SKM-1 treated with dmso at 0.1 percent for 144 hours (cell line): ENCODE results near the gene MAGI1.
"Not testable (repeated sequence)": the region's sequence is repeated elsewhere in the genome, so short reads cannot be mapped to it uniquely, and the experiment has no call there.

Experiments
- DNase-seq: peaks from one replicate; lab custom pipeline; 2025; ENCODE audit not compliant: unreplicated experiment; lab: John Stamatoyannopoulos, UW

The MAGI1 gene

DNA sequence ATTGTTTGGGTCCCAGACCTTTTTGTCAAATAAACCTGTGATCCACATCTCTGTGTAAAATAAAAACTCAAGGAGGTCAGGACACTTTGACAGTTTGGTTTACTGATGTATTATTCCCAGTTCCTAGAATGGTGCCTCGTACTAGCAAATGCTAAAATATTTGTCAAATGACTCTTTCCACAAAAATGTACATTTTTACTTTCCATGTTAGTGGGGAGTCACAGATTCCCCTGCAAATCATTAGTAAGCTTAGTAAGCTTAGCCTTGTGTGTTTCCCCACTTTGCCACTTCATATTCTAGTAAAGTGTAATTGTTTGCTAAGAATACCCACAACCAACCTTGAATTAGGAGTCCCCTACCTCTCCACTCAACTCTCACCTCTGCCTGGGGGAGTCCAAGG, 2.4 kb upstream of the MAGI1 start:
- no peak for DNase-seq

DNA sequence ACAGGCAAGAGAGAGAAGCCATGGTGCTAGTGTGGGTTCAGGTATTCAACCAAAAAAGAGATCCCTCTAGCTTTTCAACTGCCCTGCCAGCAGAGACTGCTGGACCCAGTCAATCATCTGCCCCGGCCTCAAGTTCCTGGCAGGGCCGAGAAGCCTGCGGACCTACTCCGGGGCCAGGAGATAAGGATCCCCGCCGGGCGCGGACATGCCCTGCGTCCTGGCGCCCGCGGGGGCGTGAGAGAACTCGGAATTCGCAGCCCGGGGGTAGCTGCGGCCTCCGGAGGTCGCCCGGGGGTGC, 821 bp upstream of the MAGI1 start:
- DNase-seq, result no peak

DNA sequence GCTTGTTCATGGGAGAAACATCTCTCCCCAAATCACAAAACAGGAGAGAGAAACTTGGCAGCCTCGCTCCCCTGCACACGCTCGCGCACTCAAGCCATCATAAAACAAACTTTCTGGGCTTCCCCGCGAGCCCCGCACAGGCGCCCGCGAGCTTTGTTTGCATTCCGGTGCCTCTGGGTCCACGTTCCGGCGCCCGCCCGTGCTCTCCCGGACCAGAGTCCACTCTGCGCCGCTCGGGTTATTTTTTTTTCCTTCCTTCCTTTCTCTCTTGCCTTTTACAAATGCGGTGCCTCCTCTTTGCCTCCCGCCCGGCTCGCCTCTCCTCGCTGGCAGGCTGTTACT, 363 bp downstream of the MAGI1 start:
- no peak for DNase-seq

DNA sequence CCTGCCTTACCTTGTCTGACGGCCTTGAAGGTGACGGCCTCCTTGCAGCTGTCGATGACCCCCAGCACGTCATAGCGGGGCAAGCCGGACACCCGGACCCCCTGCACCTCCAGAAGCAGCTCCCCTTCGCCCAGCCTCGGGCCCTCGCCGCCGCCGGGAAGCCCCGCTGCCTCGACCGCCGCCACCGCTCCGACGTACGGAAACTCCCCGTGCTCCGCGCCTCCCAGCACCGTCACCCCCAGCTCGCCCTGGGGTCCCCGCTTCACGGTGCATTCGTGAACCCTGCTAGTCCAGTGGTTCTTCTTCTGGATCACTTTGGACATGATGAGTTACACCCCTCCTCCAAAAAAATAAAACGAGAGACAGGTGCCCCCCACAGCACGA, 740 bp downstream of the MAGI1 start:
- DNase-seq, result no peak

DNA sequence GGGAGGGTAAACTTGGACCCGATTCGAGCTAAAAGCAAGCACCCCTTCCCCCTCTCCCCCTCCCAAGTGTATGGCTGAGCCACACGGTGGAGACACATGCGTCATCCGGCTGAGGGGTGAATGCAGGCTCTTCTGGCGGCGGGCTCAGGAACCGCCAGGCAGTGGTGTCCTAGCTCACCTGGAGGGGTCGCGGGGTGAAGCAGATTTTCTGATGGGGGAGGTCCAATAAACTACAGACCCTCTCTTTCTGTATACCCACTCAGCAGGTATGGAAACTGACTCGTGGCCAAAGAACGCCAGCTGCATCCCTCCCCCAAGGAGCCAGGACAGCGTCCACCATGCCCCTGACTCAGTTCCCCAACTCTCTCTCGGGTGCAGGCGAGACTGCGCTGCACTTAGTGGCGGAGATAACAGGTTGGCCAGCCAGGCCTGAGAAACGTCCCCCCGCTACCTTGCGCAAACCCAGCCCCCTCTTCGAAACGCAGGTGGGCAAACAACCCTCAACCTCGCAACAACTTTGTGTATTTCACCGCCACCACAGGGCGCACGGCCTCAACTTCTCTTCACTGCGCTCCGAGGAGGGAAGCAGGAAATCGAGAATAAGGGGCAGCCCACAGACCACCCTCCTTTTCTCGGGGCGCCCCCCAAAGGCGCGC, 1.3 kb downstream of the MAGI1 start:
- peak; percentile 27 for DNase-seq

DNA sequence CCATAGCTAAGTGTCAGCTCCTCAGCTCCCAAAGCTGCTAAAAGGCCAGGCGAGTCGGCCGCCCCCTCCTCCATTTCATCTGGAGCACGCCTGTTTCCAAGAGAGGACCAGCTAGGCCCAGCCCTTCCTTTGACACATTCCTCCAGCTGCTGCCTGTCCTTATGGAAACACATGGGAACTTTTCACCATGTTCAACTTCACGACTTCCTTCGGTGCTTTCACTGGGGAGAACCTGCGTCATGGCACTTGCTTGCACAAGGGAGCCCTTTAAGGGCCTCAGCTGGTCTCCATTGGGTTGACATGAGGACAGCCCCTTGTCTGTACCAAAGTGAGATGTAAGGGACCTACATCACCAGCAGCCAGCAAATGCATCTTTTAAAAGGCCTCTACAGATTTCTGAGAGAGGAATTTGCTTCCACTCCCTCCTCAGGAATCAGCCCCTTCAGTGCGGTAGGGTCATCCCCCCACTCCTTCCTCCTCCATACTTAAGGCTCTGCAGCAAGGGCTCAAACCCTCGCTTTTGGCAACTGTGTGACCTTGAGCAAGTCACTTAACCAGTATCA, 2.1 kb downstream of the MAGI1 start:
- DNase-seq, result no peak

DNA sequence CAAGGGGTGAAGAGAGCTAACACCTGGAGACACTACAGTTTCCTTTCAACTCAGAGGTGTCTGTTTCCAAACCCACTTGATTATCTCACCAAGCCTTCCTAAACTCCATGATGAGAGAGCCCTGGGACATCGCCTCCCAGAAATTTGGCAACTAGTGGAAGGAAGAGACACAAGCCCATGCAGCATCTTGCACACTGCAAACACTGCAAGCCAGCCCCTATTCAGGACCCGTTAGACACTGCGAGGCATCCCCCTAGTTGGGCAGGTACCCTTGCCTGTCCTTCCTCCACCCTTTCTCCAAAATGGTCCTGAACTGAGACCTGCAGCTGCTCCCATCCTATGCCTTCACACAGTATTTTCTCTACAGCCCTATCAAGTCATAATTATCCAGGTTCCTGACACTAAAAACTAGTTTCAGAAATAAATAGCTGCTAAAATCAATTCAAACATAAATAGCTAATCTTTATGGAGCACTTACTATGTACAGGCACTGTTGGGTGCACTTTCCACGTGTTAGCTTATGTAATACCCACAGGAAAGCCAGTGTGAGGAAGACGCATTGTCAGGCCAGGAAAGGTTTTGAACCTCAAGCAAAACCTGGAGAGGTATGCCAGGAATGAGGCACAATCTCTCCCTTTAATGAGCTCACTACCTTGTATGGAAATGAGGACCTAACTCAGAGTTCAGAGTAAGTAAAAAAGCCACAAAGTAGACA, 2.8 kb downstream of the MAGI1 start:
- no peak for DNase-seq

DNA sequence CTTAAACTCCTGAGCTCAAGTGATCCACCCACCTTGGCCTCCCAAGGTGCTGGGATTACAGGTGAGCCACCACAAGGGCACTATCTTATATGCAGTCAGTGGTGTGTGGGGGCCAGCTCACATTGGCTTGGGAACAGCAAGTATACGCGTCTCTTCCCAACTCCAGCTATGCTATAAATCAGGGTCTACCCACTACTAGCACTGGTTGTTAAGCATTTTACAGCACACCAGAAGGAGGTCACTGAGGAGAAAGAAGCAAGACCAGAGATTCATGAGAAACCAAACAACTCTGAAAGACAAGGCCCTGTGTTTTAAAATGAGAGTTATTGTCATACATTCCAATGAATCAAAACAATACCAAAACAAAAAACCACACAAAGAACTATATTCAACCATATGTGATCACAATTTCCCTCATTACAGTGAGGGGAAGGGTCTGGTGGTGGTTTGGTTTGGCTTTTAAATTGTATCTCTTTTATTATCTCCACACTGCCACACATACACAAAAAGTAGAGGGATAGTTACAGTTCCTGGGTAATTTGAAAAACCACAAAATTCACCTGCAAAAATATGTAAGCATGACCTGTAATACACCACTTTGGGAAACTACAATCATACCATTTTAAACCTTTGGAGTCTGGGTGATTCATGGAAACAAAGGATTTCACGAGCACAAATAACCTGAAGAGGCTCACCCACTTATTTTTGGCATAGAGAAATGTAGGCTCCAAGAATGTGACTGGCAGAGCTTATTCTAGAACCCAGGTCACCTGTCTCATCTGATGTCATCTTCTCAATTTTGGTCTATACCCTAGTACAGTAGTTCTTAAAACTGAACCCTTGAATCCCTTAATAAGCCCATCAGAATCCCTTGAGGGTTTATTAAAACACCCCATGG, 5.2 kb downstream of the MAGI1 start:
- no peak for DNase-seq

DNA sequence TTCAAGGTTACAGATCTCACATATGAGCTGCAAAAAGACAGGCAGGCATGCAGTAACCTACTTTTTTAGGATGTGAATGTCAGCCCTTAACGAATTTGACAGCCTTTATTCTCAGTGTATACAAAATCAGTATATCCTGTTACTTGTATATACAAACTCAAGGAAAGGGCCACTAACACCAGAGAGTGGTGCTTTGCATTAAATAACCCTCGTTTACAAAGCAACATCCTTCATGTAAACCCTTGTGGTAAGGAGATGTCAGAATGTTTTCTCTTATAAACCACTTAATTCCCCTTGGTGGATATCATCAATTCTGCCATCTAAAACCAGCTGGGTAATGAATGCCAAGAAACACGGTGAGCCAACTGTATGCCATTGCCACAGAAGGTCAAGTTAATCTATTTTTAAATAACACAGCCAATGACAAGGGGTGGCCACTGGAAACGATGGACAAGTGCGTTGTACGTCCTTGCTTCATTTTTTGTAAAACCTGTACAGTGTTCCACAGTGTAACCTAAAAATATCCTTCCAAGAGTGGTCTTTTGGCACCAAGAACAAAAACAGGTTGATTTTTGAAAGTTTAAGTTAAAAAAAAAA, 7.5 kb downstream of the MAGI1 start:
- DNase-seq, result no peak

DNA sequence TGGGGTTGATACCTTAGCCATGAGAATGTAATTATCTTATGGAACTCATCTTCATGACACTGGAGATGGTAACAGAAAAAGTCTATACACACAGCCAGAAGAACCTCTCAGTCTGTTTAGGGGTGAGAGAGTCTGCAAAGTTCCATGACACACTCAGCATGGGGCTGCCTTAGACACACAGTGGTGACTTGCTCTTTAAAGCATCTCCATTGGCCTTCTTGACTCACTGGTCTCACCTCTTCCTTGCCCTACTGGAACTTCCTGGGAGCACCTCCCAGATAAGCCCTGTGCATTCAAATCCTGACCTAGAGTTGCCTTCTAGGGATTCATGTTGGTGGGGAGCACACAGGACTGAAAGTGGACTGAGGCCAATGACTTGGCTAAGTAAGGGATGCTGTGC, 9.3 kb downstream of the MAGI1 start:
- no peak for DNase-seq

DNA sequence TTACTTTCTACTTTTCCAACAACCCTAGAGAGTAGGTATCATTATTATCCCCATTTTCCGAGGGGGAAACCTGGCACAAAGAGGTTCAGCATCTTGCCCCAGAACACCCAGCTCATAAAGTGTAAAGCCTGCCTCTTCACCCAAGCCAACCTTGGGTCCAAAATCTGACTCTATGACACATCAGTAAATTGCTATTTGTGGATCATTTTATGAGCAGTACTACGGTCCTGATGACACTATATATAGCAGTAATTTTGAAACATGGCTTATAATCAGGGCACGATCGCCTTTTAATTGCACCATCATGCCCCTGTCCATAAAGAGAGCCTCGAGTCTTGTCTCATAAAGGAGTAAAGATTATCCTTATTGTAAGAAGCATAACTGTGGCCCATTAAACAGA, 9.7 kb downstream of the MAGI1 start:
- no peak for DNase-seq

DNA sequence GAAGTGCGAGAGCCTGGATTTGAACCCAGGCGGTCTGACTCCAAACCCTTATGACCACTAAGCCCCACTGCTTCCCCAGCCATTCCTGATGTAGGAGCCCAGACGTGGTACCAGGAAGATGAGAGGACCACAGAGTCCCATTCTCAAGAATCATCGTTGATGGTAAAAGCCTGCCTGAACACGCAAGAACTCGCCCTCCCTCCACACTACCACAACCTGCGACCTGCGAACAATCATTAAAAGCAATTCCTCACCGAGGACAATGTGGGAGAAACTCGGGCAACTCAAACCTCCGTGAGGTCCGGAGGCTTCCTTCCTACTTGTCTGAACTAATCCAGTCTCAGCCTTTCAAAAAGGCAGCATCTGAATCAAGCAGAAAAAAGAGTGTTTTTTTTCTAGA, 10.3 kb downstream of the MAGI1 start:
- no peak for DNase-seq

DNA sequence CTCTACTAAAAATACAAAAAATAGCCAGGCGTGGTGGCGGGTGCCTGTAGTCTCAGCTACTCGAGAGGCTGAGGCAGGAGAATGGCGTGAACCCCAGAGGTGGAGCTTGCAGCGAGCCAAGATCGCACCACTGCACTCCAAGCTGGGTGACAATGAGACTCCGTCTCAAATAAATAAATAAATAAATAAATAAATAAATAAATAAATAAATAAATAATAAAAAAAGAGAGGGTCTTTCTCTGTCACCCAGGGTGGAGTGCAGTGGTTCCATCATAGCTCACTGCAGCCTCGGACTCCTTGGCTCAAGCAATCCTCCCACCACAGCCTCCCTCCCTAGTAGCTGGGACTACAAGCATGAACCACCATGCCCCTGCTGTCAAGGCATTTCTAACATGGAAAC, 11.6 kb downstream of the MAGI1 start:
- DNase-seq, result not testable (repeated sequence)

DNA sequence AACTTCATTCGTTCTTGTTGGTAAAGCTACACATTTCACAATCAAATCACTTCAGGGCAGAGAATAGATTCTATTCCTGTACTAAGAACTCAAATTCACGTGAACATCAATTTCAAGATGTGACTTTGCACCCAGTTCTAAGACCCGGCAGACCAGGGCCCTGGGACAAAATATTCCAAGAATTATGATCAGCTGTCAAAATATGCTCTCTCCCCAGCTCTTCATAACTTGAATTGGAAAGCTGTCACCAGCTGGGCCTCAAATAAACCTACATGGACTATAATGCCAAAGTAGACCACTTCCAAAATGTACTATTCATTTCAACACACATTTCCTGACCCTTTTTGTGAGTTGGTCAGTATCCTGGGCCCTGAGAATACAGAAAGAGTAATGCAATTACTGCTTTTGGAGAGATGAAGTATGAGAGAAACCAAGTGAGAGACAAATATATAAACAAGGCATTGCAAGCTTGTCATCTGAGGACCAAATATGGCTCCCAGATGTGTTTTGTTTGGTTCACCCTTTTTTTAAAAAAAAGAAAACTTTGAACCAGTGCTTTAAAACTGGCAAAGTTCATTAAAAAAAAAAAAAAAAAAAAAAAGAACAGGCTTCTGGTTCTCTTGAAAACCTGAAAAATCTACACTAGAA, 14.9 kb downstream of the MAGI1 start:
- no peak for DNase-seq

DNA sequence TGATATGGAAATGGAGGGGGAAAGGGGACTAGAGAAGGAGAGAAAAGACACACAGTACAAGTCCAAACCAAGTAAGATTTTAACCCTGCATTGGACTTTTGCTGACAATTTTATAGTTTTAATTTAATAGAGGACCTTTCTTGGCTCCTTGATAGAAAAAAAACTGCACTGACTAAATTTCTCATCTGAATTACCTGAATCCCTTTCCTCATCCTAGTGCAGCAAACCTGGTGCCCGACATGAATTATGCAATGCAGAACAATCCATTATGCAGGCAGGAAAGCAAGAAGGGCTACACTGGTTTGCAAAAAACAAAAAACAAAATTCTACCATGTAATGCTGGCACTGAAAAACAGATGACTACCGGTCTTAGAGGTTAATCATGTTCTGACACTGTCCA, 15.5 kb downstream of the MAGI1 start:
- DNase-seq, result no peak

DNA sequence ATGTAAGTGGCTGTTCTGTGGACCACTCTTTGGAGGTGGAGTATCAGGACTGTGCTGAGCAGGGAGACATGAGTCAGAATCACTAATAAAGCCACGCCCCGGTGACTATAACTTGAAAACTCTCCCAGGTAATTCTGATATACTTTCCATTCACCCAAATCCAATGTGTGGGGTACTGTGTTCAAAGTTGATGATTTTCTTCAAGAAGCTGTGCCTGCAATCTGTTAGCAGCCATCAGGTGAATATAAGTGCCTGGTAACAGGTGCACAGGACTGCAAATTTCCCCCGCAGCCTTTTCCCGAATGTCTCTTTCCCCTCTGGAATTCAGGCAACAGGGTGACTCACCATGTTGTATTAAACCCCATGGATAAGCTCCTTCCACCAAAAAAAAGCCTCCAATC, 17.0 kb downstream of the MAGI1 start:
- no peak for DNase-seq

DNA sequence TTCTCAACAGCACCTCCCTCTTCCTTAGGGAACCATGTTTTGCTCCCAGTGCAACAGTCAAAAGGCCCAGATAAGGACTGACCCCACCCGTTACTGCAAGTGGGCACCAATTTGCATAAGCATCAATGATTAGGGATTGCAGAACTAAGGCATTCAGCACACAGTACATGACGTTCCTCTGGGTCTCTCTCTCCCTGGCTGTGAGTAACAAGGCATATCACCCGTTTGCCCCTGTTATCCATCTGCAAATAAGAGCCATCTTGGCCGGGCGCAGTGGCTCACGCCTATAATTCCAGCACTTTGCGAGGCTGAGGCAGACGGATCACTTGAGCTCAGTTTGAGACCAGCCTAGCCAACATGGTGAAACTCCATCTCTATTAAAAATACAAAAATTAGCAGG, 18.8 kb downstream of the MAGI1 start:
- no peak for DNase-seq

DNA sequence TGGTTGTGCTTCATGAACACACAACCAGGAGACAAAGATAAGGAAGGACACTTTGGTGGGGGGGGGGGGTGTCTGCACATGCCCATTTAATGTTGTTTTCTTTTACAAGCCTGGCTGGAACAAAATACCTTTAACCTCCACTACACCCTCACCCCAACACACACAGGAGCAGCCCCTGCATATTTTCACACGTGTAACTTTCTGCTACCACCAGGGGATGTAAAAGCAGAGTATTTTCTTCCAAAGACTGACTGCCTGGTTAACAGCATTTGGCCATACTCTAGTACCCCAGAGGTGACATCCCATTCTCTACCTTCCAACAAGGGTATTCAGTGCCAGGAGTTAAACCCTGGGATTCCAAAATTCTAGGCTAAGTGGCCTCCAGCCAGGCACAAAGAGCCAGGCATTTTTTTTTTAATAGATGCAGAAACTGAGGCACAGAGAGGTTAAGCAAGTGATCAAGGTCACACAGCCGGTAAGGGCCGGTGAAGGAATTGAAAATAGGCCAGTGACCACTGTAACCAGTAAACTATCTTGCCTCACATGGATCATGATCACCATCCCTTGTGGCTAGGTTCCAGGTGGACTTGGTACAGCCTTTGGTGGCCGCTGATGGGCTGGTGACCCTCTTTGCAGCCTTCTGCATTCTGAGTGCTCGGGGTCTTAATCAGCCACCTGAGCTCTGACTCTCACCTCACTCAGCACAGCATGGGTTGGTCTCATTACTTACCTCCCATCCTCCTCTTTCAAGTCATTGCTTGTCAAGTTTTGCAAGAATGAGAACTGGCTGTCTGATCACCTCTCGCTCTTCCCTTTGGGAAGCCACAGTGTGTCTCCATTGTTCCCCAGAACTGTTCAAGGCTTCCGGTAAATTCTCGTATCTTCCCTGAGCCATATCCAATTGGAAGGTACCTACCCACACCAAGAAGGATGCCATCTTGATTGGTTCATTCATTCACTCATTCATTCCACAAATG, 20.4 kb downstream of the MAGI1 start:
- no peak for DNase-seq

DNA sequence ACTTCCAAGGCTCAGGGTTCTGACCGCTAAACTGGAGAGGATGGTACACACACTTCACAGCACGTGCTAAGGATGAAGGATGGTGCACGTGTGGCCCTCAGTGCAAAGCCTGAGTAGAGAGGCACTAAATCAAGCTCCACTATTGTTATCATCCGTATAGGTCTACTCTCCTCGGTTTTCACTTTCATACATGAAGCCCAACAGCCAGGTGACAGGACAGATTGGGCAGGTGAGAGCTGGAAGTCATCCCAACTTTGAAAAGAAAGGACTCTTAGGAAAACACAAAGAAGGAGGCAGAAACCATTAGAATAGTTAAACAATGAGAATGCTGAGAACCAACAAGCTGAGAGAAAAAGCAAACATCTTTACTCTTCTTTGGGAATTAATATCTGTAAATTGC, 21.1 kb downstream of the MAGI1 start:
- no peak for DNase-seq

DNA sequence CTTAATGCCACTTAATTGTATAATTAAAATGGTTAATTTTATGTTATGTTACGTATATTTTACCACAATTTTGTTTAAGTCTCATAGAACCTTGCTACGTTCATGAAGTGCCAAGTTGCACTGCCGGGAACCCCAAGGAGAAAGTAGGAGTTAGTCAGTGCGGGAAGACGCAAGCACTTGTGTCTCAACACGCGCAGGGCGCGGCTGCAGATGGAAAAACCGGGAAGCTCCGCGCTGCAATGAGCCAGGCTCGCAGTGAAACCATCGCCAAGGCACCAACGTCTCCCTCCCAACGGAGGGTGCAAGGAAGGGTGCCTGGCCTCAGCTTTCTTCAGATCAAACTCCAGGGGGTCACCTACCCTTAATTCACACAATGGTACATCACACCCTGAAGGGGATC, 21.6 kb downstream of the MAGI1 start:
- no peak for DNase-seq
